Spleen (tissue), 7 donors: Measurements from ENCODE around the gene PDGFD.

ENCODE experiments used
- POLR2A ChIP-seq, 3 donors: fragments of 450-650 bp; IDR thresholded peaks; one replicate each; pipeline ENCODE4 v1.5.1; 2017; ENCODE audit warnings: antibody characterized with exemption in 3 of 3, mild to moderate bottlenecking in 1 of 3
- TF ChIP-seq, protein P1 (sequence below), 11 experiments: fragments of 200-600 bp in 7 of 11; fragments of 450-650 bp in 4 of 11; sonication (generic) in 4 of 11; IDR thresholded peaks in 8 of 11; conservative IDR thresholded peaks in 3 of 11; 1 replicate in 7 of 11; 2 replicates in 4 of 11; pipeline versions ENCODE4 v1.4.0 to v1.8.0; 2016 to 2021; ENCODE audit warnings: antibody characterized with exemption in 11 of 11, inconsistent platforms in 4 of 11, mild to moderate bottlenecking in 1 of 11
- donor health status: DM: no; HTN: no; CAD: no; lungs with moderate emphysema.
- donor health status: DM: no; HTN: no; CAD: no.
- donor health status: DM: no; HTN: no; CAD: no.

DNA sequence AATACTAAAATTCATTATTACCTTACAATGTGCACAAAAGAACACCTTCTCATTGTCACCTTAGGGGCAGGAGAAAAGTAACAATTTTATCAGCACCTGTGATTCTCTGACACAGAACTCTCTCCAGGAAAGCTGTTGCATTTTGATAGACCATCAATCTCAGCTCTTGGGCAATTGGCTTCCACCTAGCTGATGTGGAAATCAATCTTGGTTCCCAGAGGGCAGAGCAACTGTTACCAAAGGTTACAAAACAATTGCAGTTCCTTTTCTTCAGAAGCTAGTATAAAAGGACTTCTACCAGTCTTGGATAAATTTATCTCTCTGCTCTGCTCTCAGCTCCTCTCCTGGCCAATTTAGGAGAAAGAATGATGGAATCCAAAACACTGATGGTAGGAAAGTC lies 285.3 kb downstream of the PDGFD start:
- TF ChIP-seq, protein P1, sequence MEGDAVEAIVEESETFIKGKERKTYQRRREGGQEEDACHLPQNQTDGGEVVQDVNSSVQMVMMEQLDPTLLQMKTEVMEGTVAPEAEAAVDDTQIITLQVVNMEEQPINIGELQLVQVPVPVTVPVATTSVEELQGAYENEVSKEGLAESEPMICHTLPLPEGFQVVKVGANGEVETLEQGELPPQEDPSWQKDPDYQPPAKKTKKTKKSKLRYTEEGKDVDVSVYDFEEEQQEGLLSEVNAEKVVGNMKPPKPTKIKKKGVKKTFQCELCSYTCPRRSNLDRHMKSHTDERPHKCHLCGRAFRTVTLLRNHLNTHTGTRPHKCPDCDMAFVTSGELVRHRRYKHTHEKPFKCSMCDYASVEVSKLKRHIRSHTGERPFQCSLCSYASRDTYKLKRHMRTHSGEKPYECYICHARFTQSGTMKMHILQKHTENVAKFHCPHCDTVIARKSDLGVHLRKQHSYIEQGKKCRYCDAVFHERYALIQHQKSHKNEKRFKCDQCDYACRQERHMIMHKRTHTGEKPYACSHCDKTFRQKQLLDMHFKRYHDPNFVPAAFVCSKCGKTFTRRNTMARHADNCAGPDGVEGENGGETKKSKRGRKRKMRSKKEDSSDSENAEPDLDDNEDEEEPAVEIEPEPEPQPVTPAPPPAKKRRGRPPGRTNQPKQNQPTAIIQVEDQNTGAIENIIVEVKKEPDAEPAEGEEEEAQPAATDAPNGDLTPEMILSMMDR (IDR thresholded peaks at IDR 0.05 in 8 of 11, conservative IDR thresholded peaks at IDR 0.05 in 3 of 11), result no peak
- TF ChIP-seq POLR2A (IDR thresholded peaks at IDR 0.05), result no peak
